ENCODE results near the gene CHGA.

CHGA gene

GRCh38 chr14:92931681-92932447 lies 8.9 kb downstream of the CHGA start:
- DNase-seq: no peak

DNA sequence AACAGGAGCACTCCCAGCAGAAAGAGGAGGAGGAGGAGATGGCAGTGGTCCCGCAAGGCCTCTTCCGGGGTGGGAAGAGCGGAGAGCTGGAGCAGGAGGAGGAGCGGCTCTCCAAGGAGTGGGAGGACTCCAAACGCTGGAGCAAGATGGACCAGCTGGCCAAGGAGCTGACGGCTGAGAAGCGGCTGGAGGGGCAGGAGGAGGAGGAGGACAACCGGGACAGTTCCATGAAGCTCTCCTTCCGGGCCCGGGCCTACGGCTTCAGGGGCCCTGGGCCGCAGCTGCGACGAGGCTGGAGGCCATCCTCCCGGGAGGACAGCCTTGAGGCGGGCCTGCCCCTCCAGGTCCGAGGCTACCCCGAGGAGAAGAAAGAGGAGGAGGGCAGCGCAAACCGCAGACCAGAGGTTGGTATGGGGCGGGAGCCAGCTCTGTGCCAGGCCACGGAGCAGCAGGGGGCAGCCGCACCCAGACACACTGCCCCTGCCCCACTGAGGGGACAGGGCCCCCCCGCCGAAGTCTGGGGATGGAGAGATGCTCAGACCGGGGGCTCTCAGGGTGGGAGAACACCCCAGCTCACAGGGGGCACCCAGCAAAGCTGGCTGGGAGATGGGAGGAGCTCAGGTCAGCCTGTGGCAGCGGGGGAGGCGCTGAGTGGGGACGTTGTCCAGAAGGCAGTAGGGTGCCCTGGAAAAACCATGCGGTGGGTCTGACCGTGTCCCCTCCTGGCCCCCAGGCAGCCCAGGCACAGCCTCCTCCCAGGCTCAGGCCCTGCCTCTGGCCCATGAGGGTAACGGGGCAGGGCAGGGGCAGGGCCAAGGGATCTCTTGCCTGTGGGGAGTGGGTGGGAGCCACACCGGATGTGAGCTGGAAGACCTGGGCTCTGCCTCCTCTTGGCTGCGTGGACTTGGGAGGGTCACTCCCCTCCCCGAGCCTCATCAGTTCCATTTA lies 9.8 kb downstream of the CHGA start:
- no peak for DNase-seq

GRCh38 chr14:92933481-92933880 lies 10.5 kb downstream of the CHGA start:
- no peak for DNase-seq

DNA sequence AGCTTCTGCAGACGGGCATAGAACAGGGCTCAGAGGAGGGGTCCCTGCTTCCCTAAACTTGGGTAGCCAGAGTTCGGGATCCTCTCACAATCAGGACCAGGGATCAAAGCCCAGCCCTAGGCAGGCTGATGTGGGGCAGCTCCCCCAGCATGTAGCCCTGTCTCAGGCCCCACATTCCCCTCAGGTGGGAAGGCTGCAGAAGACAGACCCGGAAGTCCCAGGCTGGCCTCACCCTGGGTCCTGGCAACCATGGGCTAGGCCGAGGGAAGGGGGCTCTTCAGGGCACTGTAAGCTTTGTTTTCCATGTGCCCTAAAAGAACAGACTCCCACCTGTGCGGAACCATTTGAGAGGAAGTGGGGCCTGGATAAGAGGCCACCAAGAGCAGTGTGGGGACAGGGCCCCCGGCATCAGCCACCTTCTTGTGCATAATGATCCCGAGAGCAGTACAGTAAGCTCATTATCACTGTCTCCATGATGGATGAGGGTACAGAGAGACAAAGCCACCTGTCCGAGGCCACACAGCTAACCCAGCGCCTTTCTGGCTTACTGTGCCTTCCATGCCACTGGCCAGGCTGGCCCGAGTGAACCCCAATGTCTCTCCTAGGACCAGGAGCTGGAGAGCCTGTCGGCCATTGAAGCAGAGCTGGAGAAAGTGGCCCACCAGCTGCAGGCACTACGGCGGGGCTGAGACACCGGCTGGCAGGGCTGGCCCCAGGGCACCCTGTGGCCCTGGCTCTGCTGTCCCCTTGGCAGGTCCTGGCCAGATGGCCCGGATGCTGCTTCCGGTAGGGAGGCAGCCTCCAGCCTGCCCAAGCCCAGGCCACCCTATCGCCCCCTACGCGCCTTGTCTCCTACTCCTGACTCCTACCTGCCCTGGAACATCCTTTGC lies 11.5 kb downstream of the CHGA start:
- no peak for DNase-seq

DNA sequence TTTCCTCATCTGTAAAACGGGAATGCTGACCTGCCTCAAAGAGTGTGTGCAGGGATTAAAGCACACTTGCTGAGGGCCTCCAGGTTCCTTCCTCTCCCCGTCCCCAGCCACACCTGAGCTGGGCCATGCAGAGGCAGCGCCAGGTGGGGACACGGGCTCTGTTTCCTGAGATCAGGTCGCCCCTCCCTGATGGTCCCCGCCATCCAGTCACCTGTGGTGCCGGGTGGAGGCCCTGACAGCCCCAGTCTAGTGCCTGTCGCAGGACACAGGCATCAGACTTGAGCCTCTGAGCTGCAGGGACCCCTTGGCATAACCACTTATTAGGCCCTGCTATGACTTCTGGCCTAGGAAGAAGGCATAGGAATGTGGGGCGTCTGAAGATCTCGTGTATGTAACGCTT lies 12.5 kb downstream of the CHGA start:
- DNase-seq: no peak

DNA sequence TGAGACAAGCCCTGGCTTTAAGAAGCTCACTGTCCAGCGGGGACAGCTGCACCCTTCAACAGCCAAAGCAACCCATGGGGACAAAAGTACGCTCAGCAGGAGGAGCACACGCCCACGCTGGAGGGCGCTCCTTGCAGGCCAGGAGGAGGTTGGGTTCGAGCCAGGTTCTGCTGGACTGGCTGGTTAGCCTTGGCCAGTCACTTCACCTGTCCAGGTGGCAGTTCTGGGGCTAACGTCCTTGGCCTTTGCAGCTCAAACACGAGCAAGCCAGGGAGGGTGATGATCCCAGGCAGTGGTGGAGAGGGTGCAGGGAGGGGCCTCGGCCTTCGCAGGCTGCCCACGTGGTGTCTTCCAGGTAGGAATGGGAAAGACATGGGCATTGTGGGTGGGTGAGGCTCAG lies 13.1 kb downstream of the CHGA start:
- DNase-seq: no peak

- DNase-seq: no peak
Measured at GRCh38 chr14:92937051-92937937, 14.3 kb downstream of the CHGA start.

GRCh38 chr14:92938235-92938875 lies 15.4 kb downstream of the CHGA start:
- no peak for DNase-seq

DNA sequence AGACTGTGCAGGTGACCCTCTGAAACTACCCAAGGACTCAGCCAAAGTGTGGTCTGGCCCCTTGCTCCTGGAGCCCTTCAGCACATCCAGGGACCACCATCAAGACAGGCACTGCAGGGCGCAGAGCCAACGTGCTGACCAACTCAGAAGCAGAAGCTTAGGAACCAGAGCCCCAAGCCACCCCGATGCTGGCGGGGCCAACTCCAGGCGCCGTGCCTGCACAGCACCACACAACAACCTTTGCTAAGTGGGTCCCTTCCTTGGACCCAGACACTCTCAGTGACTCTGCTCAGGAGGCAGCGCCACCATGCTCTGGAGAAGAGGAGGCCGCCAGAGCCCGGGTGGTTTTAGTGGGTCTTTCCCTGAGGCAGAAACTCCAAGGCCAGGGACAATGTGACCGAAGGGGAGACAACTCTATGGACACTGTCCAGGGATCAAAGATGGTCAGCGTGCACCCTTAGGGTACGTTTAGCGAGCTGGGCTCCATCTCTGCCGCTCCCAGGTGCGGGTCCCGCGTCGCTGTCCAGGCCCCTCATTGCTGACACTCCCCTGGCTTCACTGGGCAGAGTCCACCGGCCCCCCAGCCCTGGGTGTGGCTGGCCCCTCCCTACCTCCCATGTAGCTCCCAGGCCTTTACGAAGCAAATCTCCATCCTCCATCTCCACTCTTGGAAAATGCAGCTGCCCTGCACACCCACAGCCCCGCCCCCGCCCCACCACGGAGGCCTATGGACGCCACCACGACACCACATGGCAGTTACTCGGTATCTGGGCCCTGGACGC lies 16.1 kb downstream of the CHGA start:
- no peak for DNase-seq

GRCh38 chr14:92939699-92940098 lies 16.7 kb downstream of the CHGA start:
- no peak for DNase-seq

- DNase-seq: no peak
Measured at GRCh38 chr14:92940543-92940942, 17.6 kb downstream of the CHGA start.

DNA sequence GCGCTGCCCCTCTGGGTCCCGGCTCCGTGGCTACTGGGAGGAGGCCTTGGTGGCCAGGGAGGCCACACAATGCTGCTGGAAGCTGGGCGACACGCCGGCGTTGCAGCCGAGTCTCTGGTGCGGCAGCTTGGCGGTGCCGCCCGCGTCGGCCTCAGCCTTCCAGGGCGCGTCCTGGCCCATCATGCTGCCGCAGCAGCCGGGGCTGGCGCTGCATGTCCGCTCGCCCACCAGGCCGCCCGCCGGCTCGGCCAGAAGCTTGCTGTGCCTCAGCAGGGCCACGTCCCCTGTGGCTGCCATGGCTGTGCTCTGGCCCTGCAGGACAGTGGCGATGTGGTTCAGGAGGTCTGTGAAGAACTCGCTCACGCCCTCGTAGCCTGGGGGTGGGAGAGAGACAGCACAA lies 18.6 kb downstream of the CHGA start:
- no peak for DNase-seq

DNA sequence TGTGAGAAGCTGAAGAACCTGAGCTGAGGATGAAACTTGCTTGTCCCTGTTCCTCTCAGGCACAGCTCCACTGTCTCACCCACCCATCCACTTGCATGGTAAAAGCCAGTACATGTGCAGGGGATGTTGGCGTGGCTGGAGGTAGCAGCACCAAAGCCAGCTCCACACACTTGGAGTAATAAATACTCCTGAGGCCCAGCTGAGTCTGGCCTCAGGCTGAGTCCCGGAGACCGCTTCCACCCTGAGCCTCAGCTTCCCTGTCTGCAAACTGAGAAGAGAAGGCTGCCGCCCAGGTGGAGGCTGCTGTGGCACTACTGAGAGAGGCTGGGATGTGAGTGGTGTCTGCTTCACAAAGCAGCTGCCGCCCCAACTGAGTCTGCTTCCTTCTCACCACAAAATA lies 19.2 kb downstream of the CHGA start:
- DNase-seq: no peak

GRCh38 chr14:92942576-92942975 lies 19.6 kb downstream of the CHGA start:
- no peak for DNase-seq

DNA sequence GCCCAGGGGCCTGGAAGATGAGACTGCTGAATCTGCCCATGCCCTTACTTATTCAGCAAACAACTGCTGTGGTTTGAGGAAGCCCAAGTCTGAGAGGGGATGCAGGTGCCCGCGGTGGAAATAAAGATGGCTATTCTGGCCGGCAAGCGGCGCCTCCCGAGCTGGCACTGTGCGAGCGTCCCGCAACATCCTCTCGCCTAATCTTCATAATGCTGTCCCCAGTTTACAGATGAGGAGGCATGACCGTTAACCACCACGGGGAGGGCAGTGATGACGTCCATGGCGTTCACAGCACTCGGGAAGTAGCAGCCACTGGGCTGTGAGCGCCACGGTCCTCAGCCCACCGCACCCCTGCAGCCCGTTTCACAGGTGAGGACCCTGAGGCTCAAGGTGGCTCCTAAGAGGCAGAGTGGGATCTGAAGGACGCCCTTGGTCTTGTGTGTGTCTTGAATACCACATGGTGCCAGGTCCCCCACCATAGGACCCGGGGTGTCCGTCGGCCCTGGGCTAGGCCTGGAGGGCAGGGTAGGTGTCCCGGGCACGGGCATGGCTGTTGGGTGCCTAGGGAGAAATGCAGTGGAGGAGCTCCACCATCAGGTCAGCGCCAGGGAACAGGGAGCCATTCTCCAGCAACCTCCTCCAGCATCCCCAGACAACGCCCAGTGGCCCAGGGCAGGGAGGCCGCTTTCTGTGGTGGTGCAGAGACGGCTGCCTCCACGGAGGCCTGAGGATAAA lies 20.2 kb downstream of the CHGA start:
- no peak for DNase-seq

- DNase-seq: no peak
Measured at GRCh38 chr14:92943855-92944570, 21.1 kb downstream of the CHGA start.

DNA sequence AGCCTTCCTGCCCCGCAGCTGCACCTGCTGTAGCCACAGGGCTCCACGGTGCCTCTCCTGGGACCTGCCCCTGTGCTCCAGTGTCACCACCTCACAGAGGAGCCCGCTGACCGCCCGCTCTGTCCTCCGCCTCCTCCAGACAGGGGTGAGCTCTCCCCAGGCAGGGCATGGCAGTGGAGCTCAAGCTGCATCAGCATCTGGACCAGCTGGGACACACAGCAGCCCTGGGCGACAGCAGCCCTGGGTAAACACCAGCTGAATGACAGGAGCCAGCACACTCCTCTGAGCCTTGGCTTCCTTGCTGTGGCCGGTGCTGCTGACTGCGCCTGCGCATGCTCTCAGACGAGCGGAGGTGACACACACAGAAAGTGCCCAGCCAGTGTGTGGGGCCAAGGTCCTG lies 22.0 kb downstream of the CHGA start:
- no peak for DNase-seq

GRCh38 chr14:92945544-92945943 lies 22.6 kb downstream of the CHGA start:
- no peak for DNase-seq

Data from OCI-M1 (cell line).